EL (cell line): ENCODE measurements around the gene CHRDL2.
"Not testable (repeated sequence)": the region's sequence is repeated elsewhere in the genome, so short reads cannot be mapped to it uniquely, and the experiment has no call there.

Source experiments
- DNase-seq: peaks from one replicate; pipeline ENCODE4 v3.0.0-alpha.2; 2016

CHRDL2 gene, protein sequence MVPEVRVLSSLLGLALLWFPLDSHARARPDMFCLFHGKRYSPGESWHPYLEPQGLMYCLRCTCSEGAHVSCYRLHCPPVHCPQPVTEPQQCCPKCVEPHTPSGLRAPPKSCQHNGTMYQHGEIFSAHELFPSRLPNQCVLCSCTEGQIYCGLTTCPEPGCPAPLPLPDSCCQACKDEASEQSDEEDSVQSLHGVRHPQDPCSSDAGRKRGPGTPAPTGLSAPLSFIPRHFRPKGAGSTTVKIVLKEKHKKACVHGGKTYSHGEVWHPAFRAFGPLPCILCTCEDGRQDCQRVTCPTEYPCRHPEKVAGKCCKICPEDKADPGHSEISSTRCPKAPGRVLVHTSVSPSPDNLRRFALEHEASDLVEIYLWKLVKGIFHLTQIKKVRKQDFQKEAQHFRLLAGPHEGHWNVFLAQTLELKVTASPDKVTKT

DNA sequence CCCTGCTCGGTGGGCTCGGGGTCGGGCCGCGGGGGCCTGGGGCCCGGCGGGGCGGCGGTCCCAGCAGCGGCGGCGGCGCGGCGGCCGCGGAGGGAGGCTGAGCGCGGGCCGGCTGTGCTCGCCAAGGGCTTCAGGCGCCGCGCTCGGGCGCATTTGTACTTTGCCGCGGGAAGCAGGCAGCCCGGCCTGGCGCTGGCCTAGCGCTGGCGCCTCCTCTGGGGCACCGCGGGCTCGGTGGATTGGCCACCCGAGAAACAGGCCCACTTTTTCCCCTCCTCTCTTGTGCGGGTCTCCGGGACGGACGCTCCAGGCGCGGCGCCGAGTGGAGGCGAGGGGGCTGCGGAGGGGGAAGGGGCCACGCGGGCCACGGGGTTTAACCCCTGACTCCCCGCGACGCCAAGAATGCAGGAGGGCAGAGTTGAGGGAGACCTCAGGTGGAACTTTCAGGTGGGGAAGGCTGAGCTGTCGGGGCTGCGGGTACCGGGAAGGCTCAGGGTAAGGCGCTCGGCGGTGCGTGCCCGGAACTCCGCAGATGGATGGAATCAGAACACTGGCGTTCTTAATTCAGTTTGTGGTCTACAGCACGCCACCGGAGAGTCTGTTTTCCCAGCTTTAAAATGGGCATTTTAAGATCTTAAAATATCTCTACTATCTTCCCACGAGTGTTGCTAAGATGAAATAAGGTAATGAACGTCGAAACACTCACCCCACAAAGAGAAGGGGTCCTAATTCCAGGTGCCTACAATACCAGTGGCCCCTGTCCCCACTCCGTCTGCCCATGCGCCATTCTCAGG, at the start of gene CHRDL2:
TSS of gene CHRDL2 (minus strand) at position 126 of the 794 bp plus-strand sequence. CDS start 538 bp downstream, outside the sequence.
- DNase-seq: peak; percentile 21

DNA sequence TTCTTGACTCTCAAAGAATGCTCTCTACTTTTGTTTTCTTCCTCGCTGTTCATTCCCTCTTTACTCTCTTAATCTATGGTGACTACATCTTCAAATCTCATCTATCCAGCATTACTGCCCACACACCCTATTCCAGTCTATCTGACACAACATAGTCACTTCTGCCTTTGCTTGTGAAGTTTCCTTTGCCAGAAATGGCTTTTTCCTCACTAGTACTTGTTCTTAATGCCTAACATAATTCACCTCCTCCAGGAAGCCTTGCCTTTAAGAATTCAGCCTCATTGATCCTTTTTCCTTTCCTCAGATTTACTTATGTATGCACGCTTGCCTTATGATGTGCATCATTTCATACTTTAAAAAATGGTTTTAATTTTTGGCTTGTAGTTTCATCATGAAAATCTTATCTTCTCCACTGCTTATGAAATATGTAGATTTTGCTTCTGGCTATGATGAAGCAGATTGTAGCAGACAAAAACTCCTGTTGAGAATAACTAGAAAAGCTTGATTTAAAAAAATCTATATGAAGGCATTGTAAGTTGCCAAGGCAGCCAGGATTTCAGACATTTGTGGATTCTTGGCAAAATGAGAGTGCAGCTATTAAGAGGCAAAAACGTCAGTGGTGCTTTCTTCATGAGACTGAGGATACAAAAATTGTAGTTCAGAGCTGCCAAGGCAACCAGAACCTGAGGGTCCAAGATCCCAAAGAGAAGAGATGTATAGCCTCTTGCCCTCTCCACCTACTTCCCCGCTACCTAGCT, 49.2 kb upstream of the CHRDL2 start:
- DNase-seq: no peak

DNA sequence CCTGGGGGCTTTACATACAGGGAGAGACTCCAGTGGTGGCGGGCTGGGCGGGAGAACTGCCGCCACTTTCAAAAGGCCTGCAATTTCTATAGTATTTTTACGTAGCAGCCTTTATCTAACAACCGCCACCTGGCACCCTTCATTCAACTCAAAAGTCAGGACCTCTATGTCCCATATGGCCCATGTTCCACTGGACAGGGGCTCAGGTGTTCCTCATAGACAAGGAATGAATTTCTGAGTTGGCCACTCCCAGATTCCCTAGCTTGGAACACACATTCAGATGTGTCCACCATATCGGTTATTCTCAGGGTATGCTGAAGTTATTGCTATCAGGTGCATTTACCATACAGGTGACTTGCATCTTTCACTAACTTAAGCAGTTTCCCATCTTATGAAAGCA, 47.4 kb upstream of the CHRDL2 start:
- DNase-seq: no peak

DNA sequence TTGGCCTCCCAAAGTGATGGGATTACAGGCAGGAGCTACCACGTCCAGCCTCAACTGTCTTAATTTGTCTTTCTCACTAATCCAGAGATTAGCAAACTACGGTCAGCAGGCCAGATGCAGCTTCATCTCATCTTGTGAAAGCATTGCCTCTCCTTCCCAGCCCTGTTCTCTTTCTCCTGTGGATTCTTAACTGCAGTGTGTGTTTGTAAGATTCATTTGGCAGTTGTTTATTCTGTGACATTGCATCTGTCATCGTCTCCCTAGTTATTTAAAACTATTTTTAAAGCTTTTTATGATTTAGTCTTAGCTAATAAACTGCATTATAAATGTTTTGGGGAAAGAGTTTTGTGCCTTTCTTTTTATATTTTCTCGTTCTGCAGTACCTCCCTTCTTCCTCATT, 46.7 kb upstream of the CHRDL2 start:
- no peak for DNase-seq

DNA sequence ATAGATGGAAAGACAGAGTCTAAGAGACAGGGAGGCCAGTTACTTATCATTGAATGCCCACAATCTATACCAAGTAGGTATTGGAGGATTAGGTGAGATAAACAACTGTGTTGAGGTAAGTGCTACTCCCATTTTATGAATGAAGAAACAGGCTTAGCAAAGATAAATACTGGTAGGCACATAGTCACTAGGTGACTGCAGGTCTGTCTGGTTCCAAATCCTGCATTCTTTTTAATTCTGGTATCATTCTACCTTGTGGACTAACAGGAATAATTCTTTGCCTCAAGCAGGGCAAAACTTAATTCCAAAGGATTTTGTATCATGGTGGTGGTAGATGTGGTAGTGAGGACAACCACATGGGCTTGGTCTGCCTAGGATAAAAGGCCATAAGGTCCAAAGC, 45.8 kb upstream of the CHRDL2 start:
- DNase-seq: no peak

DNA sequence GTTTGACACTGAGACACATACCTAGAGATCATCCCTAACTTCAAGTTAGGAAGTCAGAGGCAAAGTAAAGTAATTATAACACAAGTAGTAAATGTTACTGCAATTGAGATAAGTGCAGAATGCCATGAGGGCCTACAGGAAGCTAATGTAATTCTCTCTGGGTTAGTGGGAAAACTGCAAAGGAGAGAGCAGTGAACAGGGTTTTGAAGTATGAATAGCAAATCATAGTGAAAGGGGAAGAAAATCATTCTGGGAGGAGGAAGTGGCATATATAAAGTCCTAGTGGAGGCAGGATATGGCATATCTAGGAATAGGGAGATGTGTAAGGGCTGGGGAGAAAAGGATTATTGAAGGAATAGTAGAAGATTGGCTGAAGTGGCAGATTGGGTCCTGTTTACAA, 45.3 kb upstream of the CHRDL2 start:
- no peak for DNase-seq

DNA sequence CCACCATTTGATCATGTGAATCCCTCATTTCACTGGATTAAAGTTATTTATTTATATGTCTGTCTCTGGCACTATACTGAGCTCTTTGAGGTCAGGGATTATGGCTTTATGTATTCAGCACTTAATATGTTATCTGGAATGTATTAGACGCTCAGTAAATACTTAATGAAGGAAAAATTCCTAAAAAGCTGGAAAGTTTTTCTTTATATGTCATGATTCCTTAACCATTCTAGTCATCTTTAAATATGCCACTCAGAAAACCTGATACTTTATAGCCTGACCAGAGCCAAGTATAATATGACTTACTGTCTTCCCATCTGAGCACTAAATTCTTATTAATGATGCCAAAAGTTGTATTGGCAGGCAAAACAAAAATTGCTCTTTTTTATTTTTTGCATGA, 44.5 kb upstream of the CHRDL2 start:
- peak; percentile 11 for DNase-seq

DNA sequence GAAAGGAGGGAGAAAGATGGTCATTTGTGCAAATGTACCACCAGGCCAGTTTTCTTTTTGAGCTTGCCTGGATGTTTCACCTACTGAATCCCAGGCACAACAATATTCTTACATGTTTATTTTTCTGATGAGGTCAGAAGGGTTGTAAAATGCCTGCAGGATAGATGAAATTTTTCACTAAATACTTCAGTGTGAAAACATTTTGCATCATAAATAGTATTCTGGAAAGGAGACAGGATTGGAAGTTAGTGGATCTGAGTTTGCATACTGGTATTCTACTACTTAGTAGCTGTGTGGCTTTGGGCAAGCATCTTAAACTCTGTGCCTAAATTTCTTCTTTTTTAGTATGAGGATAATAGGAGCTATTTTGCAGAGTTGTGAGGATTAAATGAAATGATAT, 42.2 kb upstream of the CHRDL2 start:
- peak; percentile 57 for DNase-seq

DNA sequence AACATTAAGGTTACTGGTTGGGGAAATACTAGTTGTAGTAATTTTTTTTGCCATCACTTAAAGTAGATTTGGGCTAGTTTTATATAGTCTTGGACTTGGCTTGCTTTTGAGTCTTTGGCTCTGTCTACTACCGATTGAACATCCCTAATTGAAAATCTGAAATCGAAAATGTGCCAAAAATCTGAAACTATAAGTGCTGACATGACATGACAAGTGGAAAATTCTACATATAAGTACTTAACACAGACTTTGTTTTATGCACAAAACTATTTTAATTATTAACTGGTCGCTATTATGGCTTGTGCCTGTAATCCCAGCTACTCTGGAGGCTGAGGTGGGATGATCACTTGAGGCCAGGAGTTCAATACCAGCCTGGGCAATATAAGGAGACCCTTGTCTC, 39.9 kb upstream of the CHRDL2 start:
- no peak for DNase-seq

DNA sequence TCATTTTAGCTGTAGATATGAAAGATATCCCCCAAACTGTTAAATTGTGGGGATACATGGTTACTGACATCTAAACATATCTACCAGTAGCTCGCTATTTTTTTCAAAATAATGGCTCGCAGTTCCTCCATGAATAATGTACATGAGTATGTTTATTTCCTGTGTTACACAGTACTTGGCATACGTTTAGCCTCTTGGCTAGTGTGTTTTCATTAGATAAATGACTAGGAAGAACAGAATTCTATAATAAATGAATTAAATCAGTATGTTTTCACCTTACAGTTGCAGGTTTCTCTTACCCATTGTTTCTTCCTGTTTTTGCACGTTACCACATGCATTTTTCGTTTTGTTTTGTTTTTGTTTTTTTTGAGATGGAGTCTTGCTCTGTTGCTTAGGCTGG, 39.2 kb upstream of the CHRDL2 start:
- no peak for DNase-seq

DNA sequence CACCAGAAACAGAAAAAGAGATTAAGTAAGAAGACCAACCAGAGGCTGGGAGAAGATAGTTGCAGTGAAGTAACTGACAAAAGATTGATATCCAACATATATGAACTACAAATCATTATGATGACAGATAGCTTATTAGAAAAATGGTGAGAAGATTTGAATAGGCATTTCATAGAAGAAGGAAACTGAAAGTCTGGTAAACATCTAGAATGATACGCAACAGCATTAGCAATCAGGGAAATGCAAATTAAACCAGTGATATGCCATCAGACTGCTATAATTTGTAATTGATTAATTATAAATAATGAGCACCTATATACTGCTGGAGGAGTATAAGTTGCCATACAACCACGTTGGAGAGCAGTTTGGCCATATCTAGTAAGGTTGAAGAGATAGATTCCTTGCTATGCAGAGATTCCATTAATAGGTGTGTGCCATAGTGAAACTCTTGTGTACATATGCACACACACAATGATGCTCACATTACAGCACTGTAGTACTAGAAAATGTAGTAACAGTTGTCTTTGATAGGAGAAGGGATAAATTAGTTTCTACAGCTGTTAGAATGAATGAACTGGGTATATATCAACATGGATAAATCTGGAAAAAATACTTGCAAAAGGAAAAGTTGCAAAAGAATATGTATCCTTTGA, 38.0 kb upstream of the CHRDL2 start:
- no peak for DNase-seq

DNA sequence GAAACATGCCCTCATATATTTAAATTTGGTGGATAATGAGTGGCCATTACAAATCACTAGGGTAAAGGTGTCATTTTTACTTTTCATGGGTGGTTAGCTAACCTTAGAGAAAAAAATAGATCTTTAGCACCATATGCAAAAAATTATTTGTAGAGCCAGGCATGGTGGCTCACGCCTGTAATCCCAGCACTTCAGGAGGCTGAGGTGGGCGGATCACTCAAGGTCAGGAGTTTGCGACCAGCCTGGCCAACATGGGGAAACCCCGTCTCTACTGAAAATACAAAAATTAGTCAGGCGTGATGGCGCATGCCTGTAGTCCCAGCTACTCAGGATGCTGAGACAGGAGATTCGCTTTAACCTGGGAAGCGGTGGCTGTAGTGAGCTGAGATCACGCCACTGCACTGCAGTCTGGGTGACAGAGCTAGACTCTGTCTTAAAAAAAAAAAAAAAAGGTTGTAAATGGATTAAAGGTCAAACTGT, 37.0 kb upstream of the CHRDL2 start:
- DNase-seq: not testable (repeated sequence)

DNA sequence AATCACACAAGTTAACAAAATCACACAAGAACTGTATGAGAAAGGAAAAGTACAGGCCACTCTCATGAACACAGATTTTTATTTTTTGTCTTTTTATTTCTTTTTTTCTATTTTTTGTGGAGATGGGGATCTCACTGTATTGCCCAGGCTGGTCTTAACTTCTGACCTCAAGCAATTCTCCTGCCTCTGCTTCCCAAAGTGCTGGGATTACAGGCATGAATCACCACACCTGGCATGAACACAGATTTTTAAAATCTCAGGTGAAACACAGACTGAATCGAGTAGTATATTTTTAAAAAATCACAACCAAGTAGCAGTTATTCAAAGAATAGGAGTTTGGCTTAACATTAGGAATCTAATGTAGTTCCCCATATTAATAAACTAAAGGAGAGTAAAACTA, 35.7 kb upstream of the CHRDL2 start:
- no peak for DNase-seq

DNA sequence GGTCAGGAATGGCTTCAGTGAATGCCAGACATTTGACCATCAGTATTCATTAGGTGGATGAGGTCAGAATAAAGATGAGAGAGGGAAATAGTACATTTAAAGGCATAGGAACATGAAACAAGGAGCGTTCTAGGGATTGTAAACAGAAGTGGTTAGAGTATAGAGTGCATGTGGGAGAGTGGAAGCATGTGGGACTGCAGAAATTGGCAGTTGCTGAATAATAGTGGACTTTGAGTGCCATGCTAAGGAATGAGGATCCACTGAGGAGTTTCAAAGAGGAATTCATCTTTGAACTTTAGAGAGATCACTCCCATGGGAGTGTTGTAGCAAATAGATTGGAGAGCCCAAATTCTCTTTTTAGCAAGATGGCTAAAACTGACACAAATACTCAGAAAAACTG, 25.3 kb upstream of the CHRDL2 start:
- DNase-seq: no peak

DNA sequence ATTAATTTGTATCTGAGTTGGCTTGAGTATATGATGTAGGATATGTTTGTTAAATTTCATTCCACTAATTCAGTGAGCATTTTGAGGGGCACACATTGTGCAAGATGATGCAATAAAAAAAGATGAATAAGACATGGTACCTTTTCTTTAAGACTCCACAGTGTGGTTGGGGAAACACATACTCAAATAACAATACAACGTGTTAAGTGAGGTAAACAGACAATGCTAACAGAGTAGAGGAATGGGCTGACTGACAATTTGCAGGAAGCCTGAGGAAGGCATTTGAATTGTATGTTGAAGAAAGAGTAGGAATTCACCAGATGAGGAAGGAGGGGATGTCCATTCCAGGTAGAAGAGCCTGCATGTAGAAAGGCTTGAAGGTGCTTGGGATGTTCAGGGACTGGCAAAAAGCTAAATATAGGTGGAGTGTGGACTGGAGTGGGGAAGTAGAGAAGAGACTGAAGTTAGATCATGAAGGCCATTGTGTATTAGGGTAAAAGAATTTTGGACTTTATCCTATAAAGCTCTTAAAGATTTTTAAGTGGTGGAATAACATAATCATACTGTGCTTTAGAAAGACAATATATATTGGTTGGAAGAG, 24.3 kb upstream of the CHRDL2 start:
- DNase-seq: peak; percentile 16

DNA sequence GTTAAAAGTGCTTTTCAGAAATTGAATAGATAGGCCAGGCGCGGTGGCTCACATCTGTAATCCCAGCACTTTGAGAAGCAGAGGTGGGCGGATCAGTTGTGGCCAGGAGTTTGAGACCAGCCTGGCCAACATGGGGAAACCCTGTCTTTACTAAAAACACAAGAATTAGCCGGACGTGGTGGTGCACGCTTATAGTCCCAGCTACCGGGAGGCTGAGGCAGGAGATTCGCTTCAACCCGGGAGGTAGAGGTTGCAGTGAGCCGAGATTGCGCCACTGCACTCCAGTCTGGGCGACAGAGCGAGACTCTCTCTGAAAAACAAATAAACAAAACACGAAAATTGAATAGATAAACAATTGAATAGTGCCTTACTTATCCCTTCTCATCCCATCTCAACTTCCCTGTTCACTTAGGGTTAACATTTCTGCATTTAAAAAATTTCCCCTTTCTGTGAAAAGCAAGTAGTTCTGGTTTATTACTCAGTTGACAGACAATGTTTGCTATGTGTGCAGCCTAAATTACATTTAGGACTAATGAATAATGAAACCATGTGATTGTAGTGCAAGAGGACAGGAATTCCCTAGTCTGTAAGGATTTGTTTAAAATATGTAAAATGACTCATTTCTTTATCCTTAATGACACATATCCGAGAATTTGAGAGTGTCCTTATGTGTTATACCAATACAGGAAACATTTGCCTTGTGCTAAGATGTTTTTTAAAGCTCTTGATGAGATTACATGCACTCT, 23.5 kb upstream of the CHRDL2 start:
- peak; percentile 91 for DNase-seq

DNA sequence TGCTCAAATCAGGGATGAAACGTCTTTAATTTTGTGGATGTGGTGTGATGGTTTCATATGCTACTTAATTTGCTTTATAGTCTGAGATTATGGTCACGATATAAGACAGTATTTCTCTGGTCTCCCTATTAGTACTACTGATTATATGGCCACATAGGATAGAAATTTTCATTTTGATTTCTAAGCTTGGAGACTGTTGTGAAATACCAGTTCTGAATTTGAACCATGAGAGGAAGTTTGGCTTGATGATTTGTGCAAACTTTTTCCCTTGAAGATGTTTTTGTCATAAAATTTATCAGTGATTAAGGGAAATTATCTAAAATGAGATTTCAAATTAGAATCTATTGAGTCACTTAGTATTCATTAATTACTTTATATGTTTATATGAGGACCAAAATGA, 20.1 kb upstream of the CHRDL2 start:
- DNase-seq: no peak

DNA sequence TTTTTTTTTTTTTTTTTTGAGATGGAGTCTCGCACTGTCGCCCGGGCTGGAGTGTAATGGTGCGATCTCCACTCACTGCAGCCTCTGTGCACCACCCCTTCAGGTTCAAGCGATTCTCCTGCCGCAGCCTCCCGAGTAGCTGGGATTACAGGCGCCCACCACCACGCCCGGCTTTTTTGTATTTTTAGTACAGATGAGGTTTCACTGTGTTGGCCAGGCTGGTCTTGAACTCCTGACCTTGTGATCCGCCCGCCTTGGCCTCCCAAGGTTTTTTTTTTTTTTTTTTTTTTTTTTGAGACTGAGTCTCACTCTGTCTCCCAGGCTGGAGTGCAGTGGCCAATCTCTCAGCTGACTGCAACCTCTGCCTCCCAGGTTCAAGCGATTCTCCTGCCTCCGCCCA, 19.4 kb upstream of the CHRDL2 start:
- DNase-seq: not testable (repeated sequence)

DNA sequence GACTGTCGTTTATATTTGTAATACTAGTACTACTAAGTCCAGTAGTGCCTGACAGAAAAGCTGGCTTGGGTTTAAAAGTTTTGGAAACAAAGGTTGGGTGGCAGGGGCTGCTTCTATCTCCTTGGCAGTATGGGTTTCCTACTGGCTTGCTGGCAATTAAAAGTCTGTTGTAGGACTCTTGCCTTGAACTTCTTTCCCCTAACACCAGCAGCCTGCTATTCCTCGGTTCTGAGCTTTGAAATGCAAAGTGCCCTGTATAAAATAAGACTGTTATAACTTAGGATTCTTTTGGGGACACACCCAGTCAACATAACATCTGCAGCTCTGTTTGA, 18.7 kb upstream of the CHRDL2 start:
- DNase-seq: peak; percentile 21

DNA sequence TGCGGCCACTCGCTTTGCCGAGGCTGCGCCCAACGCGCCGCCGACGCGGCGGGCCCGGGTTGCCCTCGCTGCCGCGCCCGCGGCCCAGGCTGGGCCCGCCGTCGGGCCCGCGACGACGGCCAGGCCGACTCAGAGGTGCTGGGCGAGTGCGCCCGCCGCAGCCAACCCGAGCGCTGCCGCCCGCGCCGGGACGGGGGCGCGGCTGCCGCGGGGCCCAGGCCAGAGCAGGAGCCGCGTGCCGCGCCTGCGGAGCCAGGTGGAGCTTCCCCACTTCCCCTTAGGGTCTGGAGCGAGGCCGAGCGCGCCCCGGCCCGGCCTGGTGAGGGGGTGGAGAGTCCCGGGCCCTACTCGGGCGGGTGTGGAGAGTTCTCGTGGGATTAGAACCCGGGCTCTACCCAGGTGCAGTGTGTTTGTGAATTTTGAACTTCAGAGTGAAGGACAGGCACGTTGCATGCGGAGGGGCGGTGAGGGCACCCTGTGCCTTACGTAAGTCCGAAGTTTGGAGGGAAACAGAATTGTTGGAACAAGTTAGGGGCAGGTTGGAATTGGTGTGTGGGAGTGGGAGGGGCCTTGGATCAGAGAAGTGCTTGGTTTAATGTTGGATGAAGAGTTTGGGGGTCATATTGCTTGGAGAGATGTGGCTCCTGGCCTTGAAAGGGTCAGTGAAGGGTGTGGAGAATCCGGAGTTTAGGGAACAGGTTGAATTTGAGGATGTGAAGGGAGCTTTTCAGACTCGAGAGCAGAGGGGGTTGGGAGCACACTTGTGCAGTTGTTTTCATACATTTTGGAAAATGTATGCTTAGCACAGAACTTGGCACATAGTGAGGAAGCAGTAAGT, 18.1 kb upstream of the CHRDL2 start:
- DNase-seq: peak; percentile 55
